ENCODE data around the gene UCHL3. TPM values are rescaled to one million over a fixed set of nuclear protein-coding genes. Genes with fewer than 3 reads are reported as not detected.

UCHL3 gene
- total and polyA plus RNA-seq, 2 experiments from 2014 or later = 42.8 to 116 TPM

DNA sequence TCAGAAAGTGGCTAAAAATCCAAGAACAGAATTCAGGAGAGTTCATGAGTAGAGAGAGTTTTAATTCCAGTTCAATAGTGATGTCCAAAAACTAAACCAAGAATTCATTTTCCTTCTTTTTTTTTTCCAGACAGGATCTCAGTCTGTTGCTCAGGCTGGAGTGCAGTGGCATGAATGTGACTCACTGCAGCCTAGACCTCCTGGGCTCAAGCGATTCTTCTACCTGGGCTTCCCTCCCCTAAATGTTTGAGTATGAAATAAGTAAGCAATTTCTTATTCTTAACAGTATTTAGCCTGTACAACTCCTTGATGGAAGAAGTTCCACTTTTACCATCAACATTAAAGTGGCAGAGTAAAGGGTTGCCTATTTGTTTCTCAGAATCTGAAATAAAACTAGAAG is 15.7 kb upstream of the UCHL3 start:
- in situ Hi-C loops (cut with MboI) = no loop called here
- DNase-seq = no peak
- peaks cover 48% of the 10 kb centered on the region for H3K79me2 ChIP-seq (ENCODE audit: insufficient read depth)
- WGBS, 2 experiments (ENCODE audit: low coverage in 1 of 2, low lambda C conversion rate in 2 of 2, missing lambda C conversion rate in 2 of 2) = 100% methylated on average over 1 of the region's 1 CpG
- H3K27ac ChIP-seq = no peak overlapping the region
- no peak overlapping the region for H3K4me3 ChIP-seq
- H3K9me2 ChIP-seq (ENCODE audit: insufficient read depth) = no peaks in the 10 kb centered on the region
- no peaks in the 10 kb centered on the region for H3K27me3 ChIP-seq (replicated peaks; ENCODE audit: insufficient read depth)
- no peaks in the 10 kb centered on the region for H4K20me1 ChIP-seq (ENCODE audit: insufficient read depth)
- no peak overlapping the region for H3K4me2 ChIP-seq (ENCODE audit: unreplicated experiment)
- no peak overlapping the region for H3K9ac ChIP-seq
- 0 out of 2 replicates have a peak, but pooled peaks cover 1% of the 10 kb centered on the region for H3K36me3 ChIP-seq (ENCODE audit: low read depth)
- no peak for TF ChIP-seq EZH2 (IDR thresholded peaks at IDR 0.05; ENCODE audit: insufficient read depth, poor library complexity, severe bottlenecking)
- no peak for TF ChIP-seq EZH2phosphoT487 (IDR thresholded peaks at IDR 0.05; ENCODE audit: insufficient read depth, low read depth)
- H3K9me3 ChIP-seq (ENCODE audit: low read depth) = no peaks in the 10 kb centered on the region
- peaks cover 9% of the 10 kb centered on the region for H3K4me1 ChIP-seq (ENCODE audit: insufficient read depth)
- peaks cover under 1% of the 10 kb centered on the region; the same call in 1 of the 2 replicates for H3F3A ChIP-seq (ENCODE audit: insufficient read depth)
- H2AFZ ChIP-seq = no peak overlapping the region

DNA sequence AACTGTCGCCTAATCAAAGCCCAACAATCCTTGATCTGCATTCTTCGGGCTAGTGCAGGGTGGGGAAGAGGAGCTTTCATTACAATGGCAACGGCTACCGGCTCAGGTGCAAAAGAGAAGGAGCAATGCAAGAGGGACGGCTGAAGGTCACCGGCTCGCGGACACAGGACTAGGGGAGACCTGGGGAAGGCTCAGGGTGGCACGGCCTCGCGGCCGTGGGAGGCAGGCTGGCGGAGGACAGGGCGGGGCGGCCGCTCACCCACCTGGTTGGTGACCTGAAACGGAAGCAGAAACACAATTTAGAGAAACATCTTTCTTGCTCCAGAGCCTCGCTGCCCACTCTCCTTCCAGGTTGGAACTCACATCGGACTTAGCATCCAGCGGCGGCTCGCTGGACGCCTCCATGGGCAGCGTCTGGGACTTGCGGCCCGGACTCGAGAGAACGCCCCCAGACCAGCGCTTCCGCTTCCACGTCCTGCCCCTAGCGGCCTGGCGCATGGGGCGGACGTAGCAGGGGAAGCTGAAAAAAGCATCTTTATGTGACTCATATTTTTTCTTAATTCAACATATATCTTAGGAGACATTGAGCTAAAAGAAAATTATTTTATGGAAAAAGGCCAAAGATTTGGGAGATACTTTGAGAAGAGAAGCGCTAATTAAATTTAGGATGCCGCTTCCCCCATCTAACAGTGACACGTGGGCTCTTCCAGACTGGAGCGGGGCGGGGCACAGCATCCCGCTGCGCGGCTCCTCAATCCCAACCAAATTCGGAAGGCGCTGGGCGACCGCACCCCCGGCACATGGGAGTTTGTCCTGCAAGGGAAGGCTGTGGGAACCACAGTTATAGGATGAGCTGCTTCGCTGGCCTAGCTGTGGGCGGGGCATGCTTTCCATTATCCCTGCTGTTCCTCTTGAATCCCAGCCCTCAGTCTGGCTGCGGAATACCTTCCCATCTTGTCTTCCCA is 11.9 kb upstream of the UCHL3 start, which contains the start of gene COMMD6:
TSS of gene COMMD6 (minus strand) at position 441 of the 965 bp plus-strand sequence. CDS start at position 405, 36 bp downstream.
- no peak for TF ChIP-seq EZH2phosphoT487 (IDR thresholded peaks at IDR 0.05; ENCODE audit: insufficient read depth, low read depth)
- no peak for TF ChIP-seq EZH2 (IDR thresholded peaks at IDR 0.05; ENCODE audit: insufficient read depth, poor library complexity, severe bottlenecking)
- H4K20me1 ChIP-seq (ENCODE audit: insufficient read depth) = no peaks in the 10 kb centered on the region
- in situ Hi-C loops (cut with MboI) = no loop called here
- H3K36me3 ChIP-seq (ENCODE audit: low read depth) = no peaks in the 10 kb centered on the region
- H3F3A ChIP-seq (ENCODE audit: insufficient read depth) = peaks cover 8% of the 10 kb centered on the region; the same call in 1 of the 2 replicates
- peak within 1 kb of the TSS; percentile 96 for H3K4me2 ChIP-seq (ENCODE audit: unreplicated experiment)
- peak within 1 kb of the TSS; percentile 86 for H2AFZ ChIP-seq
- H3K27ac ChIP-seq = peak within 1 kb of the TSS; percentile 57
- peak within 1 kb of the TSS; percentile 93 for H3K4me3 ChIP-seq
- WGBS, 2 experiments (ENCODE audit: low coverage in 1 of 2, low lambda C conversion rate in 2 of 2, missing lambda C conversion rate in 2 of 2) = 1% methylated on average over 51 of the region's 51 CpGs
- H3K4me1 ChIP-seq (ENCODE audit: insufficient read depth) = peaks cover 18% of the 10 kb centered on the region
- peak within 1 kb of the TSS; percentile 82 for H3K9ac ChIP-seq
- no peaks in the 10 kb centered on the region for H3K9me3 ChIP-seq (ENCODE audit: low read depth)
- H3K27me3 ChIP-seq (replicated peaks; ENCODE audit: insufficient read depth) = no peaks in the 10 kb centered on the region
- H3K9me2 ChIP-seq (ENCODE audit: insufficient read depth) = no peaks in the 10 kb centered on the region
- H3K79me2 ChIP-seq (ENCODE audit: insufficient read depth) = peaks cover 40% of the 10 kb centered on the region
- peak; percentile 94 for DNase-seq

GRCh38 chr13:75541287-75541686 is 8.3 kb upstream of the UCHL3 start:
- peaks cover 28% of the 10 kb centered on the region for H3K4me1 ChIP-seq (ENCODE audit: insufficient read depth)
- H3K27me3 ChIP-seq (replicated peaks; ENCODE audit: insufficient read depth) = no peaks in the 10 kb centered on the region
- H3K79me2 ChIP-seq (ENCODE audit: insufficient read depth) = peaks cover 14% of the 10 kb centered on the region
- H3K9me2 ChIP-seq (ENCODE audit: insufficient read depth) = no peaks in the 10 kb centered on the region
- in situ Hi-C loops (cut with MboI) = no loop called here
- peaks cover 8% of the 10 kb centered on the region for H3F3A ChIP-seq (ENCODE audit: insufficient read depth)
- H2AFZ ChIP-seq = no peak overlapping the region
- H3K9ac ChIP-seq = no peak overlapping the region
- H3K36me3 ChIP-seq (ENCODE audit: low read depth) = no peaks in the 10 kb centered on the region
- no peak overlapping the region for H3K4me3 ChIP-seq
- no peaks in the 10 kb centered on the region for H4K20me1 ChIP-seq (ENCODE audit: insufficient read depth)
- no peak overlapping the region for H3K4me2 ChIP-seq (ENCODE audit: unreplicated experiment)
- no peaks in the 10 kb centered on the region for H3K9me3 ChIP-seq (ENCODE audit: low read depth)
- WGBS, 2 experiments (ENCODE audit: low coverage in 1 of 2, low lambda C conversion rate in 2 of 2, missing lambda C conversion rate in 2 of 2) = 91 to 96% methylated on average over 4 of the region's 4 CpGs
- no peak overlapping the region for H3K27ac ChIP-seq
- TF ChIP-seq EZH2 (IDR thresholded peaks at IDR 0.05; ENCODE audit: insufficient read depth, poor library complexity, severe bottlenecking) (no peak), EZH2phosphoT487 (IDR thresholded peaks at IDR 0.05; ENCODE audit: insufficient read depth, low read depth) (no peak)
- no peak for DNase-seq

GRCh38 chr13:75541961-75542360 is 7.6 kb upstream of the UCHL3 start:
- TF ChIP-seq EZH2phosphoT487 (IDR thresholded peaks at IDR 0.05; ENCODE audit: insufficient read depth, low read depth) (no peak), EZH2 (IDR thresholded peaks at IDR 0.05; ENCODE audit: insufficient read depth, poor library complexity, severe bottlenecking) (no peak)
- in situ Hi-C loops (cut with MboI) = no loop called here
- 86 to 94% methylated on average over 1 of the region's 1 CpG for WGBS, 2 experiments (ENCODE audit: low coverage in 1 of 2, low lambda C conversion rate in 2 of 2, missing lambda C conversion rate in 2 of 2)
- Histone ChIP-seq H3K9me2 (ENCODE audit: insufficient read depth) (no peaks in the 10 kb centered on the region), H3K9me3 (ENCODE audit: low read depth) (no peaks in the 10 kb centered on the region), H2AFZ (no peak overlapping the region), H4K20me1 (ENCODE audit: insufficient read depth) (no peaks in the 10 kb centered on the region), H3K4me3 (no peak overlapping the region), H3K79me2 (ENCODE audit: insufficient read depth) (peaks cover 7% of the 10 kb centered on the region), H3K27ac (no peak overlapping the region), H3F3A (ENCODE audit: insufficient read depth) (peaks cover 8% of the 10 kb centered on the region), H3K9ac (no peak overlapping the region), H3K4me1 (ENCODE audit: insufficient read depth) (peaks cover 21% of the 10 kb centered on the region), H3K36me3 (ENCODE audit: low read depth) (no peaks in the 10 kb centered on the region), H3K4me2 (ENCODE audit: unreplicated experiment) (no peak overlapping the region), H3K27me3 (replicated peaks; ENCODE audit: insufficient read depth) (no peaks in the 10 kb centered on the region)
- DNase-seq = no peak
